Breast epithelium (tissue), 4 donors: ENCODE measurements around the gene ESYT2. TPM values are rescaled to one million over a fixed set of nuclear protein-coding genes. Genes with fewer than 3 reads are reported as not detected.
A peak's percentile ranks its signal among the peaks of the same experiment; 100 is the strongest.

ENCODE experiments used
- DNase-seq, 2 donors: peaks; one replicate each; pipeline ENCODE4 v3.0.0-alpha.2; 2019; ENCODE audit warnings: low spot score in 2 of 2
- H3K27ac ChIP-seq, 2 donors: fragments of 200-600 bp; sonication (generic) in 1 of 2; one replicate each; pipeline ENCODE4 v1.5.1; 2016 to 2019; ENCODE audit warnings: mild to moderate bottlenecking in 1 of 2
- H3K27me3 ChIP-seq, 2 donors: fragments of 200-600 bp; sonication (generic) in 1 of 2; one replicate each; pipeline versions ENCODE4 v1.5.1 to v1.6.0; 2017 to 2019; ENCODE audit warnings: control low read depth in 1 of 2, mild to moderate bottlenecking in 1 of 2
- H3K36me3 ChIP-seq: fragments of 200-600 bp; one replicate; pipeline ENCODE4 v1.5.1; 2019
- H3K4me1 ChIP-seq, 2 donors: fragments of 200-600 bp; sonication (generic); one replicate each; pipeline ENCODE4 v1.5.1; 2016 to 2019; ENCODE audit warnings: control low read depth in 1 of 2
- H3K4me3 ChIP-seq, 3 donors: fragments of 200-600 bp; sonication (generic); 1 replicate in 2 of 3; 2 replicates in 1 of 3; pipeline ENCODE4 v1.5.1; 2016 to 2019; ENCODE audit warnings: mild to moderate bottlenecking in 3 of 3, moderate library complexity in 2 of 3
- H3K9me3 ChIP-seq, 2 donors: fragments of 200-600 bp; sonication (generic) in 1 of 2; one replicate each; pipeline ENCODE4 v1.5.1; 2016 to 2019; ENCODE audit warnings: control low read depth in 1 of 2
- POLR2A ChIP-seq: fragments of 450-650 bp; IDR thresholded peaks from one replicate; pipeline ENCODE4 v1.6.1; 2016; ENCODE audit warnings: antibody characterized with exemption, mild to moderate bottlenecking, moderate library complexity
- POLR2AphosphoS5 ChIP-seq, 3 donors: sonication (generic); formaldehyde crosslinking; IDR thresholded peaks; one replicate each; pipeline ENCODE4 v1.6.1; 2017; ENCODE audit warnings: antibody characterized with exemption in 3 of 3
- intact Hi-C: fragments of 100-400 bp; cut with DNase I; formaldehyde crosslinking; loops from one replicate; pipeline ENCODE4 v1.15.1; 2023; ENCODE audit warnings: low total_unique reads
- total RNA-seq, 3 donors: library from RNA; depleted of rRNA; stranded (reverse); fragments of >200 nt; gene quantifications; one replicate each; pipeline ENCODE4 v1.1.0, GENCODE V29; 2016
- TF ChIP-seq, protein P1 (sequence below), 3 donors: fragments of 450-650 bp; IDR thresholded peaks; one replicate each; pipeline ENCODE4 v1.5.1; 2016 to 2017; ENCODE audit warnings: antibody characterized with exemption in 3 of 3, mild to moderate bottlenecking in 3 of 3, moderate library complexity in 3 of 3

Gene ESYT2
- total RNA-seq, 3 donors from 2014 or later = 97.3 to 155 (median 115) TPM

DNA sequence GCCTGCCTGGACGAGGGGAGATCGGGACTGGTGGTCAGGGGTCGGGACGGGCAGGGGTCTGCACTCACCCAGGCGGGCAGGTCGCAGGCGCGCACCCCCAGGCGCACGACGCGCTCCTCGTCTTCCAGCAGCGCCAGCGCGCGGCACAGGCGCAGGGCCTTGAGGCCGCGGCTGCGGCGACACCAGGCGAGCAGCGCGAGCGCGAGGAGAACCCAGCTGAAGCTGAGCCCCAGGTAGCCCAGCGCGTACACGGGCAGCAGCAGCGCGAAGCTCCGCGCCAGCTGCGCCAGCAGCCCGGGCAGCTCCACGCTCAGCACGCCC lies 328 bp downstream of the ESYT2 start:
- TF ChIP-seq, protein P1, sequence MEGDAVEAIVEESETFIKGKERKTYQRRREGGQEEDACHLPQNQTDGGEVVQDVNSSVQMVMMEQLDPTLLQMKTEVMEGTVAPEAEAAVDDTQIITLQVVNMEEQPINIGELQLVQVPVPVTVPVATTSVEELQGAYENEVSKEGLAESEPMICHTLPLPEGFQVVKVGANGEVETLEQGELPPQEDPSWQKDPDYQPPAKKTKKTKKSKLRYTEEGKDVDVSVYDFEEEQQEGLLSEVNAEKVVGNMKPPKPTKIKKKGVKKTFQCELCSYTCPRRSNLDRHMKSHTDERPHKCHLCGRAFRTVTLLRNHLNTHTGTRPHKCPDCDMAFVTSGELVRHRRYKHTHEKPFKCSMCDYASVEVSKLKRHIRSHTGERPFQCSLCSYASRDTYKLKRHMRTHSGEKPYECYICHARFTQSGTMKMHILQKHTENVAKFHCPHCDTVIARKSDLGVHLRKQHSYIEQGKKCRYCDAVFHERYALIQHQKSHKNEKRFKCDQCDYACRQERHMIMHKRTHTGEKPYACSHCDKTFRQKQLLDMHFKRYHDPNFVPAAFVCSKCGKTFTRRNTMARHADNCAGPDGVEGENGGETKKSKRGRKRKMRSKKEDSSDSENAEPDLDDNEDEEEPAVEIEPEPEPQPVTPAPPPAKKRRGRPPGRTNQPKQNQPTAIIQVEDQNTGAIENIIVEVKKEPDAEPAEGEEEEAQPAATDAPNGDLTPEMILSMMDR (IDR thresholded peaks at IDR 0.05) = no peak
- TF ChIP-seq POLR2A = no peak
- TF ChIP-seq POLR2AphosphoS5 (IDR thresholded peaks at IDR 0.05) = no peak
- no peaks in the 10 kb centered on the region for H3K9me3 ChIP-seq
- H3K4me3 ChIP-seq = peak overlapping the region; percentile 91 to 97 (median 93)
- H3K4me1 ChIP-seq = no peaks in the 10 kb centered on the region
- intact Hi-C loops = no loop called here
- no peaks in the 10 kb centered on the region for H3K27me3 ChIP-seq
- no peaks in the 10 kb centered on the region for H3K36me3 ChIP-seq
- H3K27ac ChIP-seq = peak overlapping the region; percentile 99 to 100
- peak in 1 of 2 donors; percentile 64 for DNase-seq

DNA sequence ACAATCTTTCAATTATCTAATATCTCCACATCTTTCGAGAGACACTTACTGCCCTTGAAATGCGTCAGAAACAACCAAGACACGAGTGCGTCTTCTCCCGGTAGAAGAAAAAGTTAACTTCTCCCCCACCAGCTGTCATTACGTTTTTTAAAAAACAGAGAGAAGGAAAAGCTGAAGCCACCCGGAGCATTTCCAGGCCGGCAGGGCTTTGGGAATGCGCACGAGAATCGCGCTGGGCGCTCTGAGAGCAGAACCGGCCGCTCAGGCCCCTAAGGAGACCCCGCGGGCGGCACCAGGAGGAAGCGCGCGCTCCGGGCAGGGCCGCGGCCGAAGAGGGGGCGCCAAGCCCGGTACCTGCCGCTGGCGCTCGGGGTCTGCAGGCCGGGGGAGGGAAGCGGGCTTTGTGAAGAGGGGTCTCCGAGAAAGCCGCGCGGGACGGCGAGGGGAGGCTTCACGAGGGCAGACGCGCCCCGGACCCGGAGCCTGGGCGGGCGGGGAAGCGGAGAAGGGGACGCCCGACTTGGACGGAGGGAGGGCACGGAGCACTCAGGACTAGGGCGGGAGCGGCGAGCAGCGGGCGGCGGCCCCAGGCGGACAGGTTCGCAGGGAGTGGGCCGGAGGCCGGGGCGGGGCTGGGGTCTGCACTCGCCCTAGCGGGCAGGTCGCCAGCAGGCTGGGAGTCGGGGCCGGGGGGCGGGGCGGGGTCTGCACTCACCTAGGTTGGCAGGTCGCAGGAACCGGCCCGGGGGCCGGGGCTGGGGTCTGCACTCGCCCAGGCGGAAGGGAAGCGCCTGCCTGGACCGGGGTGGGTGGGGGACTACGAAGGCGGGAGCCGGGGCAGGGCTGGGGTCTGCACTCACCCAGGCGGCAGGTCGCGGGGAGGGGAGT lies 932 bp downstream of the ESYT2 start:
- Histone ChIP-seq H3K4me1 (no peaks in the 10 kb centered on the region), H3K9me3 (no peaks in the 10 kb centered on the region), H3K27me3 (no peaks in the 10 kb centered on the region), H3K27ac (peak overlapping the region; percentile 99 to 100), H3K4me3 (peak overlapping the region; percentile 91 to 97 (median 93)), H3K36me3 (no peaks in the 10 kb centered on the region)
- TF ChIP-seq POLR2AphosphoS5 (IDR thresholded peaks at IDR 0.05) (peak in 2 of 3 donors; percentile 11 to 20), POLR2A (no peak)
- intact Hi-C loops = no loop called here
- peak in 1 of 2 donors; percentile 65 for DNase-seq

DNA sequence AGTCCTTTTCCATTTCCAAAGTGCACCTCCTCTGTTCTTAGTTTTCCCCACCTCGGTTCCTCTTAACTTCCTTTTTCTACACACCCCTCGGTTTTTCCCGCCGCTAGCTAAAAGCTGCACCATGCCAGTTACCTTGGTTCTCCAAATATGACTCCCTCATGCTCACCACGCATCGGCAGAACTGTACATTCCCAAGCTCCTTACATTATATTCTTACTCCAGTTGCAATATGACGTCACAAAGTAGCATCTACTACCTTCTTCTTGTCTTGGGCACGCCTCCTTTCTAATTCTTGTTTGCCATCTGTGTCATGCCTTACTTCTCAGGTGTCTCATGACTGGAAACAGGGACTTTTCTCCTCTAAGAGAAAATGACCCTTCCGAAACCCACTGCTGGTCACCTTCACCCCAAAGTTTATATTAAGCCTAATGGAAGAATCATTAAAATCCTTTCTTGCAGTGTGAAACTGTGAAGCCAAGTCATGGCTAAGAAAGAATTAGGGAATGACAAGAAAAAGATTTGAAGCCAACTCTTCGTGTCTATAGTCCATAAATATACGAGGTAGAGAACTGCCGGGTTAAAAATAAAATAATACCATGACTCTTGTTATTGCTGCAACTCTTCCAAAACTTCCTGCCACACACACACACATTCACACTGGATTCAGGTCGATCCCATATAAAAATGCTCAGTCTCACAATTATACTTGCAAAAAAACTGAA lies 1.7 kb downstream of the ESYT2 start:
- peak in 1 of 3 donors; percentile 34 for TF ChIP-seq POLR2AphosphoS5 (IDR thresholded peaks at IDR 0.05)
- TF ChIP-seq, protein P1 (IDR thresholded peaks at IDR 0.05) = no peak
- TF ChIP-seq POLR2A = no peak
- no peaks in the 10 kb centered on the region for H3K36me3 ChIP-seq
- H3K27ac ChIP-seq = peak overlapping the region; percentile 99 to 100
- peak overlapping the region; percentile 91 to 97 (median 93) for H3K4me3 ChIP-seq
- no peaks in the 10 kb centered on the region for H3K4me1 ChIP-seq
- H3K9me3 ChIP-seq = no peaks in the 10 kb centered on the region
- no peaks in the 10 kb centered on the region for H3K27me3 ChIP-seq
- DNase-seq = no peak
- intact Hi-C loops = no loop called here

DNA sequence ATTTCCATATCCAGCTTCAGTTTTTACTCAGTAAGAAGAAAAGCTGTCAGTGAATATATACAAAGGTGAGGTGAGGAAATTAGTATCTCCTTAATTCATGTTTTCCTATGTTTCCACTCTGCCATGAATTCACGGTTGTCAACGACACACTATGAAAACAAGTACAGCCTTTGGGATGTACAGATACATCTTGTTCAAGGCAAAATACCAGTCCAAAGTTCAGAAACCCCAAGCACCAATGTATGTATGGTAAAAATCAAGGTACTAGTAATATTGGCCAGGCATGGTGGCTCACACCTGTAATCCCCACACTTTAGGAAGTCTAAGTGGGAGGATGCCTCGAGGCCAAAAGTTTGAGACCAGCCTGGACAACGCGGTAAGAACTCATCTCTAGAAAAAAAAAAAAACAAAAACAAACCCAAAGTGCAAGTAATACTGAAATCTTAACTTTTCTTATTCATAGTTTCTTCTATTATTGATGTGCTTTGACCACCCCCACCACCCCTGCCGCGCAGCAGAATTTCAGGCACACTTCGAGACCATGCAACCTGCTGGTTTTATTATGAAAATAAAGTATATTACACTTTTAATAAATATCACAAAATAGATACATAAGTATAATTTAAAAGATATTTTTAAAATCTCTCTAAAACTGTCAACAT lies 3.5 kb downstream of the ESYT2 start:
- Histone ChIP-seq H3K4me3 (no peak overlapping the region), H3K9me3 (no peaks in the 10 kb centered on the region), H3K36me3 (no peaks in the 10 kb centered on the region), H3K4me1 (peaks cover 5 to 7% of the 10 kb centered on the region in 2 donors), H3K27me3 (no peaks in the 10 kb centered on the region), H3K27ac (no peak overlapping the region)
- TF ChIP-seq POLR2A = no peak
- TF ChIP-seq, protein P1 (IDR thresholded peaks at IDR 0.05) = no peak
- no peak for TF ChIP-seq POLR2AphosphoS5 (IDR thresholded peaks at IDR 0.05)
- DNase-seq = no peak
- intact Hi-C loops = no loop called here

DNA sequence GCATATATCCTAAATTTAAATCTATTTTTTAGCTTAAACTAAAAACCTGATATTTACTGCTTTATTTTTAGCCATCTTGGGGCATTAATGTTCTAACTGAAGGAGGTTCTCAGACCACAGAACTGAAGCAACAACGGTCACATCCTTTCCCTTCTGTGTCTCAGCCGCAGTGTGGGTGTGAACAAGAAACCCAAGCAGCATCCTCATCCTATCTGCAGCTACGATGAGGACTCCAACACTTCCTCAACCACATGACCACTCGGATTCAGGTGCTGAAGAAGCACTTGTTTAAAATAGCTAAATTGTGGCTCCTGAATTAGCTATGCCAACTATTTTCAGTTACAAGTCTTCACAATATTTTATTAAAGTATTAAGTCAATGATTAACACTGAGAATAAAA lies 5.3 kb downstream of the ESYT2 start:
- no peak for DNase-seq
- H3K4me3 ChIP-seq = no peak overlapping the region
- no peaks in the 10 kb centered on the region for H3K36me3 ChIP-seq
- no peak overlapping the region for H3K27ac ChIP-seq
- intact Hi-C loops = no loop called here
- H3K9me3 ChIP-seq = no peaks in the 10 kb centered on the region
- H3K27me3 ChIP-seq = no peaks in the 10 kb centered on the region
- peak in 1 of 3 donors; percentile 43 for TF ChIP-seq POLR2AphosphoS5 (IDR thresholded peaks at IDR 0.05)
- TF ChIP-seq, protein P1 (IDR thresholded peaks at IDR 0.05) = no peak
- H3K4me1 ChIP-seq = peaks cover 5 to 9% of the 10 kb centered on the region in 2 donors
